Progenitor cell of endocrine pancreas (in vitro differentiated cells): ENCODE measurements around the gene INO80B. TPM values are rescaled to one million over a fixed set of nuclear protein-coding genes. Genes with fewer than 3 reads are reported as not detected.
"Not testable (repeated sequence)": the region's sequence is repeated elsewhere in the genome, so short reads cannot be mapped to it uniquely, and the experiment has no call there.

Source experiments
- DNase-seq: peaks from one replicate; pipeline ENCODE4 v3.0.0; 2021; ENCODE audit warnings: low spot score; ENCODE audit not compliant: unreplicated experiment
- H3K27ac Mint-ChIP-seq: 2 replicates; pipeline ENCODE4 v1.8.0; 2021; ENCODE audit warnings: mild to moderate bottlenecking, moderate library complexity, mixed read lengths
- H3K27me3 Mint-ChIP-seq: 2 replicates; pipeline ENCODE4 v1.8.0; 2021; ENCODE audit warnings: mixed read lengths
- H3K36me3 Mint-ChIP-seq: 2 replicates; pipeline ENCODE4 v1.8.0; 2022; ENCODE audit warnings: mixed read lengths; ENCODE audit not compliant: insufficient read depth
- H3K4me1 Mint-ChIP-seq: 2 replicates; pipeline ENCODE4 v1.8.0; 2021; ENCODE audit warnings: low read depth, mixed read lengths
- H3K4me3 Mint-ChIP-seq: 2 replicates; pipeline ENCODE4 v1.8.0; 2021; ENCODE audit warnings: low read depth, mild to moderate bottlenecking, moderate library complexity, mixed read lengths
- H3K9me3 Mint-ChIP-seq: 2 replicates; pipeline ENCODE4 v1.8.0; 2021; ENCODE audit warnings: low read depth, mixed read lengths
- CTCF ChIP-seq: fragments of 200-600 bp; sonication (generic); IDR thresholded peaks from one replicate; pipeline ENCODE4 v1.5.0; 2021; ENCODE audit warnings: antibody characterized with exemption, mild to moderate bottlenecking; ENCODE audit not compliant: unreplicated experiment
- total RNA-seq: library from RNA; stranded (reverse); gene quantifications from 2 replicates; pipeline ENCODE4 v1.2.1, GENCODE V29; 2021

INO80B gene
- total RNA-seq, 1 donor from 2014 or later = 46.8 TPM

- H3K9me3 Mint-ChIP-seq = no peaks in the 10 kb centered on the region
Measured at GRCh38 chr2:74418312-74418711, 36.6 kb upstream of the INO80B start.

DNA sequence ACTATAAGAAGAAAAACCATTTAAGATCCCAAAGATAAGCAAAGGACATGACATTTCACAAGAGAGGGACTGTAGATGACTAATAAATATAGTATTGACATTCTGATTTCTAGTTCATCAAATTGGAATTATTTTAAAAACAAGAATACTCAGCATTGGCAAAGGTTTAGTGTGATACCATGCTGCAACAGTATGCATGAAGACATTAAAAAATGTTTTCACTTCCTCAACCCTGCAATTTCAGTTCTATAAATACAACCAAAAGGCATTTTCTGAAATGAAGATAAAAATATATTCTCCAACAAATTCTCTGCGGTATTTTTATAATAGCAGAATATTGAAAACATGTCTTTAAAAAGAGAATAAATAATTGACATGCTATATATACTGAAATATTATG is 35.5 kb upstream of the INO80B start:
- TF ChIP-seq CTCF = no peak
- H3K27ac Mint-ChIP-seq = no peak overlapping the region
- peaks cover 4% of the 10 kb centered on the region for H3K27me3 Mint-ChIP-seq

More at GRCh38 chr2:74418312-74418711, 36.6 kb upstream of the INO80B start:
- no peak for DNase-seq
- TF ChIP-seq CTCF = no peak
- H3K36me3 Mint-ChIP-seq = no peaks in the 10 kb centered on the region
- no peak overlapping the region for H3K4me3 Mint-ChIP-seq
- no peak overlapping the region for H3K27ac Mint-ChIP-seq
- peaks cover 4% of the 10 kb centered on the region for H3K27me3 Mint-ChIP-seq
- peaks cover 7% of the 10 kb centered on the region for H3K4me1 Mint-ChIP-seq

DNA sequence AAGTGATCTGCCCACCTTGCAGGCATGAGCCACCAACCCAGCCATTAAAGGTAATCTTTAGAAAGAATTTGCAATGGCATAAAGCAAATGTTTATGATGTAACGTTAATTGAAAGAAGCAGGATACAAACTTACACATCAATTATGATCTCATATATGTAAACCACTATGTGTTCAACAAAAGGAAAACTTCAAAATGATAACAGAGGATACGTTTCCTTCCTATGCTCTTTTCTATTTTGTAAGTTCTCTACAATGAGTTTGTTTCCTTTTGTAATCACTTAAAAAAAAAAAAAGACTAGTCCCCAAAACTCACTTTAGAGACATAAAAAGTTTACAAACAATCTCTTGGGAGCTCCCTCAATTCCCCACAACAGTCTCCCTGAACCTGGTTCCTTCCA is 34.9 kb upstream of the INO80B start:
- DNase-seq = no peak
- Mint-ChIP-seq H3K4me1 (peaks cover 7% of the 10 kb centered on the region), H3K36me3 (no peaks in the 10 kb centered on the region), H3K9me3 (no peaks in the 10 kb centered on the region), H3K27ac (no peak overlapping the region), H3K4me3 (peak overlapping the region; percentile 37), H3K27me3 (peaks cover 4% of the 10 kb centered on the region)
- TF ChIP-seq CTCF = no peak

More for the DNA sequence above, 35.5 kb upstream of the INO80B start:
- H3K36me3 Mint-ChIP-seq = no peaks in the 10 kb centered on the region
- H3K4me1 Mint-ChIP-seq = peaks cover 7% of the 10 kb centered on the region
- no peak overlapping the region for H3K4me3 Mint-ChIP-seq
- no peak for DNase-seq
- no peaks in the 10 kb centered on the region for H3K9me3 Mint-ChIP-seq

DNA sequence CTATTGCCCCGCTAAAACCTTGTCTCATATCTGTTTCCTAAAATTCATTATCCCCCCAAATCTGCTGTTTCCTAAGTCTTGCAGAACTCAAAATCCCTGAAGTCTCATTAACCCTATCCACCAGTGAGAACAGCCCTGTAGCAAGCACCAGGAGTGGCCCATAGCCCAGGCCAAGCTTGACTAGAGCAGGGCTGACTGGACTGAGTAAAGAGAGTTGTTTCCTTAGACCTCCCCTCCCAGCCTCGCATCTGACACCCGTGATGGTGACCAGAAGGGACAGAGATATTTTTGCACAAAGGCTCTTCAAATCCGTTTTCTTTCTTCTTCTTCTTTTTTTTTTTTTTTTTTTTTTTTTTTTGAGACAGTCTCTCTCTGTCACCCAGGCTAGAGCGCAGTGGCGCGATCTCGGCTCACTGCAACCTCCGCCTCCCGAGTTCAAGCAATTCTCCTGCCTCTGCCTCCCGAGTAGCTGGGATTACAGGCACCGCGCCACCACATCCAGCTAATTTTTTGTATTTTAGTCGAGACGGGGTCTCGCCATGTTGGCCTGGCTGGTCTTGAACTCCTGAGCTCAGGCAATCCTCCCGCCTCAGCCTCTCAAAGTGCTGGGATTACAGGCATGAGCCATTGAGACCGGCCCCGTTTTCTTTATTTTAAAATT is 34.3 kb upstream of the INO80B start:
- H3K27me3 Mint-ChIP-seq, H3K4me1 Mint-ChIP-seq, DNase-seq, H3K9me3 Mint-ChIP-seq, H3K36me3 Mint-ChIP-seq: not testable (repeated sequence)
- H3K4me3 Mint-ChIP-seq = peak overlapping the region; percentile 94
- peak overlapping the region; percentile 92 for H3K27ac Mint-ChIP-seq

GRCh38 chr2:74421221-74421870 is 33.5 kb upstream of the INO80B start, which contains the start of the genes C2orf81 and WDR54:
Gene C2orf81, minus strand, starts transcription at chr2:74421619. Its CDS starts 59 bp downstream, at chr2:74421560.
Gene WDR54, plus strand, starts transcription at chr2:74421730. Its CDS starts 424 bp downstream, at chr2:74422154.
- H3K9me3 Mint-ChIP-seq = no peaks in the 10 kb centered on the region
- peaks cover 7% of the 10 kb centered on the region for H3K4me1 Mint-ChIP-seq
- TF ChIP-seq CTCF = no peak

More at GRCh38 chr2:74421221-74421870, 33.5 kb upstream of the INO80B start, which contains the start of the genes C2orf81 and WDR54:
- DNase-seq = peak; percentile 86
- peaks cover 4% of the 10 kb centered on the region for H3K27me3 Mint-ChIP-seq
- H3K4me3 Mint-ChIP-seq = peak within 1 kb of the TSS; percentile 94
- peaks cover 5% of the 10 kb centered on the region for H3K36me3 Mint-ChIP-seq
- H3K27ac Mint-ChIP-seq = peak within 1 kb of the TSS; percentile 92
